H1 (cell line): Measurements from ENCODE around the gene CNGB1.

Experiments used
- ATF2 ChIP-seq: IDR thresholded peaks from 2 replicates; pipeline ENCODE4 v1.6.1; 2012; ENCODE audit warnings: low read length, inconsistent platforms
- BACH1 ChIP-seq: IDR thresholded peaks from 2 replicates; pipeline ENCODE4 v1.6.1; 2012; ENCODE audit warnings: low read length, improper control_type of control experiment
- CBX5 ChIP-seq: fragments of 300-800, 300-1000 bp; sonication (generic); IDR thresholded peaks from 2 replicates; pipeline ENCODE4 v1.7.1; 2016; ENCODE audit warnings: antibody characterized with exemption, low read length, low read depth
- CBX8 ChIP-seq: fragments of 300-800, 300-1000 bp; sonication (generic); IDR thresholded peaks from 2 replicates; pipeline ENCODE4 v1.7.1; 2016; ENCODE audit warnings: low read depth, low read length, borderline replicate concordance
- CREB1 ChIP-seq: IDR thresholded peaks from 2 replicates; pipeline ENCODE4 v1.6.1; 2012; ENCODE audit warnings: inconsistent platforms
- CTCF ChIP-seq, 3 experiments: IDR thresholded peaks; 1 replicate in 2 of 3; 2 replicates in 1 of 3; pipeline versions ENCODE4 v1.5.1 to v1.6.1; 2011; ENCODE audit warnings: low read length in 3 of 3, mild to moderate bottlenecking in 3 of 3, inconsistent platforms in 2 of 3, low read depth in 1 of 3, moderate library complexity in 1 of 3; ENCODE audit not compliant: insufficient read depth in 1 of 3; ENCODE audit errors: control extremely low read depth in 1 of 3
- GABPA ChIP-seq: IDR thresholded peaks from 2 replicates; pipeline ENCODE4 v1.6.1; 2011; ENCODE audit warnings: mild to moderate bottlenecking, low read length, moderate library complexity, borderline replicate concordance; ENCODE audit not compliant: insufficient read depth
- JUND ChIP-seq: IDR thresholded peaks from 2 replicates; pipeline ENCODE4 v1.6.1; 2011; ENCODE audit warnings: mild to moderate bottlenecking, improper control_type of control experiment, low read length
- POLR2A ChIP-seq, 2 experiments: IDR thresholded peaks; 1 replicate in 1 of 2; 2 replicates in 1 of 2; pipeline ENCODE4 v1.6.1; 2011; ENCODE audit warnings: low read depth in 2 of 2, low read length in 2 of 2, mild to moderate bottlenecking in 2 of 2; ENCODE audit errors: control extremely low read depth in 1 of 2
- POLR2AphosphoS5 ChIP-seq: IDR thresholded peaks from 2 replicates; pipeline ENCODE4 v1.6.1; 2011; ENCODE audit warnings: low read depth, low read length
- RXRA ChIP-seq: IDR thresholded peaks from 2 replicates; pipeline ENCODE4 v1.6.1; 2011; ENCODE audit warnings: low read depth, mild to moderate bottlenecking, low read length, moderate library complexity; ENCODE audit not compliant: insufficient read depth
- YY1 ChIP-seq: IDR thresholded peaks from 2 replicates; pipeline ENCODE4 v1.6.1; 2011; ENCODE audit warnings: low read depth, mild to moderate bottlenecking, low read length

- TF ChIP-seq CBX5 (no peak), CTCF (IDR thresholded peaks at IDR 0.05; ENCODE audit: control extremely low read depth in 1 of 3, insufficient read depth in 1 of 3, low read depth in 1 of 3, low read length in 3 of 3) (no peak), CBX8 (no peak), RXRA (no peak), JUND (no peak), GABPA (no peak), POLR2AphosphoS5 (no peak), BACH1 (no peak), YY1 (no peak), CREB1 (no peak), ATF2 (no peak), POLR2A (IDR thresholded peaks at IDR 0.05; ENCODE audit: control extremely low read depth in 1 of 2, low read depth in 2 of 2, low read length in 2 of 2) (no peak)
These were observed at the start of gene CNGB1 for GRCh38 chr16:57970970-57971369.
